ENCODE results near the gene GUSB.

Gene GUSB

DNA sequence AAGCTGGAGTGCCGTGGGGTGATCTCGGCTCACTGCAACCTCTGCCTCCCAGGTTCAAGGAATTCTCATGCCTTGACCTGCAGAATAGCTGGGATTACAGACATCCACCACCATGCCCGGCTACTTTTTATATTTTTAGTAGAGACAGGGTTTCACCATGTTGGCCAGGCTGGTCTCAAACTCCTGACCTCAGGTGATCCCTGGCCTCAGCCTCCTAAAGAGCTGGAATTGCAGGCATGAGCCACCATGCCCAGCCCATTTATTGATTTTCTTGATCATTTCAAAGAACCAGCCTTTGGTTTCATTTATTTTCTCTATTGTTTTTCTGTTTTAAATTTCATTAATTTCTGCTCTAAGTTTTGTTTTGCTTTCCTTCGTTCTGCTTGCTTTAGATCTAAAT, 50.3 kb downstream of the GUSB start:
- DNase-seq (ENCODE audit: low read depth) = no peak

DNA sequence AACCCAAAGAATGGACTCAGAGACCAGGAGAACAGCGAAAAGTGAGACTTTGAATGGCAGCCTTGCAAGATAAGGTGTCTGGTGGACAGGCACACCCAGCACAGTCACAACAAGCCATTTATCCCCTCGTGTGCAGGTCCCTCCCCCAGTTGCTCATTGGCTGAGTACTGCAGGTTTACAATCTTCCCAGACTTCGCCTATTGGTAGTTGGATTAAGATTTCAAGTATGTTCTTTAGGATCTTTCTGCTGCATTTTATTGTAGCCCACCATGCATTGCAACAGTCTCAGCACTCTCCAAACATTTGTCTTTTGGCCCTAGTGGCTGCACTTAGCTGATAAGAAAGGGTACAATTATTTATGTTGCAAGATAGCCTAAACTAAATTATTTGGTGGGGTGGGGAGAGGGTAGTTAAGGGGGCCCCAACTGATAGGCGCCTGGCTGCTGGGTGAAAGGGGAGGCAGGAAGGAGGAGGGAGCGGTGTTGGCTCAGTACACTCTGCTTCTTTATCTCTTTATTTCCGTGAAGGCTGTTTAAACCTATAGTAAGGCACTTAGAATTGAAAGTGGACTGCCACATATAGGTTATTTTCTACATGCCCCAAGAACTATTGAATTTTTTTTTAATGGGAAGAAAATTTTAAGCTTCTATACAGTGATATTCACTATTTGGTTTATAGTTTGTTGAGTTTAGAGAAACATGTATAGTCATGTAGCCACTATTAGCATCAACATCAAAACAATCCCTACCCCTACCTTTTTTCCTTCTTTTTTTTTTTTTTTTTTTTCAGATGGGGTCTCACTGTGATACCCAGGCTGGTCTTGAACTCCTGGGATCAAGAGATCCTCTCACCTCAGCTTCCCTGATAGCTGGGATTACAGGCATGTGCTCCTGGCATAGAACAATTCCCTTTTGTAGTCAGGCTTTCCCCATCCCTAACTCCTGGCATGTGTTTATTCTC, 54.2 kb downstream of the GUSB start:
- DNase-seq (ENCODE audit: low read depth) = no peak

DNA sequence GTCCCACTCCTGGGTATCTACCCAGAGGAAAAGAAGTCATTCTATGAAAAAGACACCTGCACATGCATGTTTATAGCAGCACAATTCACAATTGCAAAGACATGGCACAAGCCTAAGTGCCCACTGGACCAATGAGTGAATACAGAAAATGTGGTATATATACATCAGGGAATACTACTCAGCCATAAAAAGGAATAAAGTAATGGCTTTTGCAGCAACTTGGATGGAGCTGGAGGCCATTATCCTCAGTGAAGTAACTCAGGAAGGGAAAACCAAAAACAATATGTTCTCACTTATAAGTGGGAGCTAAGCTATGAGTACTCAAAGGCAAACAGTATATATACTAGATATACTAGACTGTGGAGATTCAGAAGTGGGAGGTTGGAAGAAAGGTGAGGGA, 55.4 kb downstream of the GUSB start:
- no peak for DNase-seq (ENCODE audit: low read depth)

DNA sequence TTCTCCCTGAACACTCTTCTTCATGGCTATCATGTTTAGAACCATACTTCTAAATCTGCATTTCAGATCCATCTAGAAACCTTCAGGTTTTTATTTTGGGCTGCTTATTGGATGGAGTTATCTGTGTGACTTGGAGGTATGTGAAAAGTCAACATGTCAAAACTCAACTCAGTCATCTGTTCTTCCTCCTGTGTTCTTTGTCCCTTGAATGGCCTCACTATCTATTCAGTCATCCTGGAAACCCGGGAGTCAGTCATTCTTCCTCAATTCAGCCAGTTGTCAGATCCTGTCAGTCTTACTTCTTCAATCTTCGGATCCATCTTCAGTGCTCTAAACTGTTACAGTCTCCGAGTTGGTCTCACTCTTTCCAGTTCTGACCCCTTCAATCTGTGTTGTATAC, 57.0 kb downstream of the GUSB start:
- no peak for DNase-seq (ENCODE audit: low read depth)

- no peak for DNase-seq (ENCODE audit: low read depth)
These were observed 57.8 kb downstream of the GUSB start for GRCh38 chr7:65924193-65924592.

DNA sequence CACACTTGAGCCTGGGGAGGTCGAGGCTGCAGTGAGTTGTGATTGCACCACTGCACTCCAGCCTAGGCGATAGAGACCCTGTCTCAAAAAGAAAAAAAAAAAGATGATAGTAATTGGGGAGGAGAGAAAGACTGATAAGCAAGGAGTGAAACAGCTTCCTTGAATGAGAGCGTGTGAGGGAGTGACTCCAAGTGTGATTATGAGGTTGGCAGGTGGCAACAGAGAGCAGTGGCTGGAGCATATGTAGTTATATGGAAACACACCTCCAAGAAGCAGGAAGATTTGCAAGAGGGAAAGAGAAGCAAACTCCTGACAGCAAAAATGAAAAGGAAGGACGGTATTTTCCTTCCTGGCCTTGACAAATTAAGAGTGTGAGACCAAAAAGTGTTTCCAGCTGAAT, 58.7 kb downstream of the GUSB start:
- DNase-seq (ENCODE audit: low read depth) = no peak

DNA sequence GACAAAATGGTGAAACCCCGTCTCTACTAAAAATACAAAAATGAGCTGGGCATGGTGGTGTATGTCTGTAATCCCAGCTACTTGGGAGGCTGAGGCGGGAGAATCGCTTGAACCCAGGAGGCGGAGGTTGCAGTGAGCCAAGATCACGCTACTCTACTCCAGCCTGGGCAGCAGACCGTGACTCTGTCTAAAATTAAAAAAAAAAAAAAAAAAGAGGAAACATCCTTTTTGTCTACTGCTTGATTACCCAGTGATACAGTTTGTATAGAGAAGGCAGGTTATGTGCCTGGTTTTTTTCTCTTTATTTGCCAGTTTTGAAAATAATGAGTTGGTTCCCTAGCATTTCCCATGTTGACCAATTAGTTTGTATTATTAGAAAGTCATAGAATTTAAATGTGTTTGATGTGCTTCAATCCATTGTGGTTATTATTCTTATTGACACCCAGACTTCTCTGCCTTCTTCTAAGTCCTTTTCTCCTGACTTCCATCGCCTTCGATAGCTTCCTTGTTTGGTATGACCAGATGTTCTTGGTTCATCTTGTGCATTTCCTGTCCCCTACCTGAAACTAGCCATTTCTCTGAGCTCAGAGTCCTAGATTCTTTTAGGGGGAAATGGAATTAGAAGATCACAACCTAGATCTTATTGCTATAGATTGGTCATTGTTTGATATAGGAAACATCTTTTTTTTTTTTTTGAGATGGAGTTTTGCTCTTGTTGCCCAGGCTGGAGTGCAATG, 65.9 kb downstream of the GUSB start:
- no peak for DNase-seq (ENCODE audit: low read depth)

GRCh38 chr7:65912237-65912636, 69.8 kb downstream of the GUSB start:
- DNase-seq (ENCODE audit: low read depth) = no peak

Measured in ELR (cell line).